Measurements from ENCODE around the gene GINS2.

GINS2 gene

DNA sequence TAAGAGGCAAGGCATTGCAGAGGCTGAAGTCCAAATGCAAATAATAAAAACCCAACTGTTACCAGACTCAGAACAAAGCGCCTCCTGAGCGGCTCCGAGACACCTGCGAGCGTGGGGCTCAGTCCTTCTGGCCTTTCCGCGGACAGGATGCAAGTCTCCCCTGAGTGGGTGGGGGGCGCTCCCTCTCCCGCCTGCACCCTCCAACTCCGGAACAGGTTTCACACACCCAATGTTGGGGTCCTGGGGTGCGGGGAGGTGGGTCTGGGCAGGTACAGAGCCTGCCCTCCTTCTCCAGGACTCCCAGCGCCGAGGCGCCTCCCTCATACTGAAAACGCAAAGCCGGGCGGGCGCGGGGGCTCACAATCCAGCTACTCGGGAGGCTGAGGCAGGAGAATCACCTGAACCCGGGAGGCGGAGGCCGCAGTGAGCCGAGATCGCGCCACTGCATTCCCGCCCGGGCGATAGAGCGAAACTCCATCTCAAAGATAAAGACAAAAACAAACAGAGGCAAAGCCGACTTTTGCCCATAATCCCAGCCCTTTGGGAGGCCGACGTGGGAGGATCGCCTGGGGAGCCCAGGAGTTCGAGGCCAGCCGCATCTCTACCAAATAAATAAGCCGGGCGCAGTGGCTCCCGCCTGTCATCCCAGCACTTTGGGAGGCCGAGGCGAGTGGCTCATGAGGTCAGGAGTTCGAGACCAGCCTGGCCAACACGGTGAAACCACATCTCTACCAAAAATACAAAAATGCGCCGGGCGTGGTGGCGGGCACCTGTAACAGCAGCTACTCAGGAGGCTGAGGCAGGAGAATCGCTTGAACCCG lies 893 bp downstream of the GINS2 start:
- FAIRE-seq: no peak

DNA sequence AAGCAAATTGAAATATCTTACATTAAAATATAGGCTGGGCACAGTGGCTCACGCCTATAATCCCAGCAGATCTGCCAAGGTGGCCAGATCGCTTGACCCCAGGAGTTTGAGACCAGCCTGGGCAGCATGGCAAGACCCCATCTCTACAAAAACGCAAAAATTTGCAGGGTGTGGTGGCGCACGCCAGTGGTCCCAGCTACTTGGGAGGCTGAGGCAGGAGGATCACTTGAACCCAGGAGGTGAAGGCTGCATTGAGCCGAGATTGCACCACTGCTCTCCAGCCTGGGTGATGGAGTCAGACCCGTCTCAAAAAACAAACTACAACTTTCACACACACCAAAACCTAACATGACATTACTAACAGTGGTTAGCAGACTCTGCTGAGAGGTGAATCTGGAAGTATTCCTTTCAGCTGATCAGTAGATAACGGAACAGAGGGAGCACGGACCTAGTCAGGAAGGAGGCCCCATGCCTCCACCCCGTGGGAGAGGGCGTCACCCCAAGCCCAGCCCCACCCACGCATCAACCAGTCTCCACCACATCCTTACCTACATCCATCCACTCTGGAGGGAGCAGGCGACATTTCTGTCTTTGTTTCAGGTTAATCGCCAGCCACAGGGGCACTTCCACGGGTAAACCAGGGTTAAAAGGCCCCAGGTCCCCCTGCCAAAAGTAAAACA lies 1.7 kb downstream of the GINS2 start:
- FAIRE-seq: no peak

DNA sequence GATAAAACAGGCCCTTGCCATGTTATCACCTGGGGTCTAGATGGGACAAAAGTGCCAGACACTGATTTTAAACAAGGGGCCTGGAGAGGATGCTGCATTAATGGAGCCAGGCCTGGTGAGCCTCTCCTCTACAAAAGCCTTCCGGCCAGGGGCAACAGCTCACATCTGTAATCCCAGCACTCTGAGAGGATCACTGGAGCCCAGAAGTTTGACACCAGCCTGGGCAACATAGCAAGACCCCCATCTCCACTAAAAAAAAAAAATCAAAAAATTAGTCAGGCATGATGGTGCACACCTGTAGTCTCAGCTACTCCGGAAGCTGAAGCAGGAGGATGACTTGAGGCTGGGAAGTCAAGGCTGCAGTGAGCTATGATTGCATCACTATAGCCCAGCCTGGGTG lies 3.5 kb downstream of the GINS2 start:
- no peak for FAIRE-seq

DNA sequence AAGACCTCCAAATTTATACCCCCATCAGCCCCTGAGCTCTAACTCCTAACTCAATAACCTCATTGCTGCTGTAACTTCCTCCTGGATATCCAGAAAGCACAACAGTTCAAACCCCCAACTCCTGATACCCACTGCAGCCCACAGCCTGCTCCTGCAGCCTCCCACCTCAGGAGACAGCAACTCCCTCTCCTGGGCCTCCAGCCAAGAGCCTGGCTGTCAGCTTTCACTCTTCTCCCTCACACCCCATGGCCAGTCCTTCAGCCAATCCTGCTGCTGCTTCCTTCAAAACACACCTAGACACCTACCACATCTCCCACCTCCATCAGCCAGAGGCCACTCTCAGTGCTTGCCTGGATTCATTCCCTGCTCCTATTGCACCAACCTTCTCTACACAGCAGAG lies 5.4 kb downstream of the GINS2 start:
- no peak for FAIRE-seq

DNA sequence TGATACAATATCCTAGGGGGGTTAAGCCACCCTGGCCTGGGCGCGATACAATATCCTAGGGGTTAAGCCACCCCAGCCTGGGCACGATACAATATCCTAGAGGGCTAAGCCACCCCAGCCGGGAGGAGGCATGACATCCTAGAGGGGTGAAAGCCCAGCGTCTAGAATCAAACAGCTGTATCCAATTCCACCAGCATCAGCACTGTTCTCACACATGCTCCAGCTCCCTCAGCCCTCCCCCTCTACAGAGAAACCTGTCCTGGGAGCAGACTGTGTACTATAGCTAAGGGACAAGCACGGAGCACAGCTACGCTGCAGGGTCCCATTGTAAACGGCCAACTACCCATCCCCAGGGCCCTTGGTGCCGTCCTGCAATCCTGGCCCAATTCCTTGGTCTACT lies 6.2 kb downstream of the GINS2 start:
- no peak for FAIRE-seq

DNA sequence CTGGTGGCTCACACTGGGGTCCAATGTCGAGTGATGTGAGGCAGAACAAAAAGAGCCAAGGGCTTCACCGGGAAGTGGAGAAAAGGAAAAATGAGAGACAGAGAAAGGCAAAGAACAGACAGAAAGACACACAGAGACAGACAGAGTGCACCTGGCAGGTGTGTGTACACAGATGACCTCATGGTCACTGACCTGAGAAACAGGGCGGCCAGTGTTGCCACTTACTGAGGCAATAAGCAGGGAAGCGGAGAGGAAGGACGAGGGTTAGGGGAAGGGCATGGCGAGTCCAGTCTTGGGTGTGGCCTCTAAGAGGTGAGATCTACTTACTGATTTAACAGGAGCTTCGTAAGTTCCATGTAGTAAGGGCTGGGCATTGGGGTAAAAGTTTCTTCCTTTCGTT lies 7.5 kb downstream of the GINS2 start:
- no peak for FAIRE-seq

DNA sequence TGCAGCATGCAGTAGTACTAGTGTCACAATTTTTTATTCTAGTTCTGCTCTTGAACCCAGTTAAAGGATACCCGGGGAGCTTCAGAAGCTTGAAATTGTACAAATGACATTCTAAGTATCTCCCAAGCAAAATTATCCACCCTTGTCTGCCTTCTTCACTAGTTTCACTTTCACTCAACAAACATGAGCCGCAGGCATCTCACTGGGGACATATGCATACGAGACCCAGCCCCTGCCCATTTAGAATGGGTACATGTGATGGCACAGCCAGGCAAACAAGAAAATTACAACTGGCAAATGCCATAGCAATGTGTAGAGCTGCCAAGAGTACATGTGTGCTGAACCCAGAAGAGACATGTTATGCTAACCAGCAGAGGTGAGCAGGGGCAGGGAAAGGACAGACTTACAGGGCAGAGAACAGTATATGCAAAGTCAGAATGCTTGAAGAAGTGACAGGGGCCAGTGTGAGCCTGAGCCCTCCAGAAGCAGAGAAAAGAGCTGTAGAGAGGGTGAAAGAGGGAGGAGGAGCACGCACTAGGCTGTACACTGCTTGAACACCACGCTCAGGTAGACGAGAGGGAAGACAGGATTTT lies 8.3 kb downstream of the GINS2 start:
- FAIRE-seq: no peak

DNA sequence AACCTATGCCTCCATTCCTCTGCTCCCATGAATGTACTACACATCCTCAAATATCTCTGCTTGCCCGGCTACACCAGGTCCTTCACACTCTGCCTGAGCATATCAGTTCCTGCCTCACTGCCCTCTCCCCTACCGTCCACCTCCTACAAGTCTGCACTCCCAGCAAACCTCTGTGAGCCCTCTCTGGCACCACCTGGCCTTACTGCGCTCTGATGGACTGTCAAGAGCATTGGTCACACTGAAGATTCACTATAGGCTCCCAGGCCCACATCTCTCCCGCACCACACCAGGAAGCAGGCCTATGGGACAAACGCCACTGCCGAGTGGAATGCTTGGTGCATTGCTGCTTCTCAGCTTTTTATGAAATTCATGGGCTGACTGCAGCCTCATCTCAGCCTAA lies 8.9 kb downstream of the GINS2 start:
- FAIRE-seq: no peak

DNA sequence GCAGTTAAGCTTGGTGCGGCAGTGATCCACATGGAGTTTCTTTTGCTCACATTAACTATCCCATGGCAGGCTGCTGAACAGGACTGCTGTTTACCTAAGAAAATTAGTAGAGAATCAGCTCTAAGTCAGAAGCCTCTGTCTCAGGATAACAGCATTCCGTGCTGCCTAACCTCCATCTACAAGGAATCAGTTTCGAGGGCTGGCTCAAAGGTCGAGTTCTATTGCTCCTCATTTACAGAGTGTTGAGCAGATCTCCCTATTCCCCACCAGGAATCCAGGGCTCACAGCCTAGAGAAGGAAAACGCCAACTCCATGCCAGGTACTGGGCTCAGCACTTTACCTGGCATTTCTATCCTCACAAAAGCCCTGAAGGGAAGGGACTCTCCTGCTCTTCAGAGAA lies 9.9 kb downstream of the GINS2 start:
- no peak for FAIRE-seq

DNA sequence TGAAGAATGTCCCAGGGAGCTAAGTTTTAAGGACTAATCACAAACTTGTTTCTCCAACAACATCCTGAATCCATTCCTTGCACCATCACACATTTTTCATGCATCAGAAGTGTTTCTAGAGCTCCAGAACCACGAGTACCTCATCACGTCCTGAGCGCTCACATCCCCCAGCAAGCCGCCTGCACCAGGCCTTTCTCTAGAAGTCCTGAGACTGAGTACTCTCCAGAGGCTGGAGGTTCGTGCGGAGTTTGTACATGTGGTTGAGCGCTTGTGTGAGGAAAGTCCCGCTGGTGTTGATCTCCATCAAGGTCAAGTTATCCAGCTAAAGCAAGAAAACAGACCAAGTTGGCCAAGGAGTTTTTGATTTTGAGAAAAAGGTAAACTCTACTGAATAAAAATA lies 10.7 kb downstream of the GINS2 start:
- no peak for FAIRE-seq

DNA sequence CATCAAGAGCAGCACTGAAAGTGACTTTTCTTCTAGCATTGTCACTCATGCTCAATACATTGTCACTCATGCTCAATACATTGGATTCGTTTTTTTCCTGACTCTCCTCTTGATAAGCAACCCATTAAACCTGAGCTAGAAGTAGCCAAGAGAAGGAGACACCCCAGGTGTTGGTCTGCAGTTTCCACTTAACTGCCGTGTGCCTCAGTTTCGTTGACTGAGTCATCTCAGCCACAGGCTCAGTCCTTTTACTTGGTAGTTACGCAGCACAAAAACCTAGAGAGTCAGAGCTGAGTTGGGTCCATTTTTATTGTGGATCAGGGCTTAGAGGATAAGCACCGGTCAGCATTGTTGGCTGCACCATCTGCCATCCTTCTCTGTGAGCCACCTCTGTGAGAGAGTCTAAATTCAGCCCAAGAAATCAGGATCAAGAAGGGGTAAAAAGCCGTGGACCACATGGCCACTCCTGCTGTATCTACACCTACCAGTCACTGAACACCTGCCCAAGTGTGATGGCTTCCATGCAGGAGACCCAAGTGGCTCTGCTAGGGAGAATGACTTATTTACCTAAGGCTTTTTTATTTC lies 11.3 kb downstream of the GINS2 start:
- FAIRE-seq: no peak

DNA sequence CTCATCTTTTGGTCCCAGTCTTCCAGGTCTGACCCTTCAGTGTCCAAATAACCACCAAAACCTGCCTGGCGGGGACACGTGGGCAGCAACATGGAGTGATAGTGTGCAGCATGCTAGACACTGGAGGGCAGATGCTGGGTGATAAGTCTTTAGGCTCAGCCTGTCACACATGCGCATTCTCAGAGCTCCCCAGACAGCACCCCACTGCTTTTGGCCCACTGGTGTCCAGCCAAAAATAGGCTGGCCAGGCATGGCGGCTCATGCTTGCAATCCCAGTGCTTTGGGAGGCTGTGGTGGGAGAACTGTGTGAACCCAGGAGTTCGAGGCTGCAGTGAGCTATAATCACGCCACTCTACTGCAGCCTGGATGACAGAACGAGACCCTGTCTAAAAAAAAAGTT lies 12.3 kb downstream of the GINS2 start:
- no peak for FAIRE-seq

DNA sequence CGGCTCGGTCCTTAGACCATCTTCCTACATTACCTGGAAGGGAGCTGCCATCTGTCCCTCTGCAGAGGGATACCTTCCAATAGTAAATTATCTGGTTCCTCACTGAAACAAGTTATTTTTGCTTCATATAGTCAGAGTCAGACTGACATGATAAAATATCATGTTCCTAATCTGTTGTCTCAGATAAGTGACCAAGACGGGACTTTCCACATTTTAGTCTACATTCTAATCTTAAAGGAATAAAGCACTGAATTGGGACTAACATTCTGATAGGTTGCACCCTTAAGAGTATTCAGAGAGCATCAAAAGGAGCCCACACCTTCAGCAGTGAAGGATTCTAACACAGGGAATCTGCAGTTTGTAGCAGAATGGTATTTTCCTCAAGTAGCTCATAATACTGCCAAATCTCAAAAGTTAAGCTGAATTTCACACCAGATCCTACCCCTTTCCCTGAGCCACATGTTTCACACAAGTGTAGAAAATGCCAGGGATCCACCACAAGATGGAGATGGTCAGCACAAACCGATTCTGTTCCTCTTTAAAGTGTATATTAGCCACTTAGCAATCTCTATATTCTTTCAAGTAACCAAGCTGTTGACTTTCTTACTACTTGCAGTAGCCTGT lies 13.4 kb downstream of the GINS2 start:
- FAIRE-seq: no peak

DNA sequence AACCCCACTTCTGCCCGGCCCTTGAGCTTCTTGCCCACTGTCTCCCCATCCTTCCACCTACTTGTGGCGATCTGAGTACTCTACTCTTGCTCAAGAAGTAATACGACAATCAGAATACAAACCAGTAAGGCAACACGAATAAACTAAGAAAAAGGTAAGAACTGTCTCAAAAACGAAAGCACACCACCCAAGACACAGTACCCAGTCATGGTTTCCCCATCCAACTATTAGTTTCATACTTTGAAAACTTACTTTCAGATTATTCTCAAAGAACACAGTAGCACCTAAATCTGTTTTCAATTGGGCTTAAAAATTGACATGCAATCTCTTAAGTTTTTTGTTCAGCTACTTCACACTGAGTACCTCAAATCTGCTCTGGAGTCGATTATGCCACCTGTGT lies 13.9 kb downstream of the GINS2 start:
- no peak for FAIRE-seq

DNA sequence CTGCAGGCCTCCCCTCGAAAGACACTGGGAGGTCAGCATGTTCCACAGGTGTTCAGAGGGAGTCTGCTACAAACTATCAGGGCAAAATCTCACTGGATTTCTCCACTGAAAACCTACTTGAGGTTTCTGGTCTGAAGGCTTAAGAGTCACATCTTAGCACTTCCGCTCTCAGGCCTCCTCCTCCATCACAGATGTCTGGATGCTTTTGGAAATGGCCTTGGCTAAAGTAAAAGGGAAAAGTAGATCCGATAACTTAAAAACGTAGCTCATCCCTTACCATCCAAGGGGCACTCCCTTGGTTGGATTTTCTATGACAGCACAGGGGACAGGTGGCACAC lies 14.4 kb downstream of the GINS2 start:
- no peak for FAIRE-seq

DNA sequence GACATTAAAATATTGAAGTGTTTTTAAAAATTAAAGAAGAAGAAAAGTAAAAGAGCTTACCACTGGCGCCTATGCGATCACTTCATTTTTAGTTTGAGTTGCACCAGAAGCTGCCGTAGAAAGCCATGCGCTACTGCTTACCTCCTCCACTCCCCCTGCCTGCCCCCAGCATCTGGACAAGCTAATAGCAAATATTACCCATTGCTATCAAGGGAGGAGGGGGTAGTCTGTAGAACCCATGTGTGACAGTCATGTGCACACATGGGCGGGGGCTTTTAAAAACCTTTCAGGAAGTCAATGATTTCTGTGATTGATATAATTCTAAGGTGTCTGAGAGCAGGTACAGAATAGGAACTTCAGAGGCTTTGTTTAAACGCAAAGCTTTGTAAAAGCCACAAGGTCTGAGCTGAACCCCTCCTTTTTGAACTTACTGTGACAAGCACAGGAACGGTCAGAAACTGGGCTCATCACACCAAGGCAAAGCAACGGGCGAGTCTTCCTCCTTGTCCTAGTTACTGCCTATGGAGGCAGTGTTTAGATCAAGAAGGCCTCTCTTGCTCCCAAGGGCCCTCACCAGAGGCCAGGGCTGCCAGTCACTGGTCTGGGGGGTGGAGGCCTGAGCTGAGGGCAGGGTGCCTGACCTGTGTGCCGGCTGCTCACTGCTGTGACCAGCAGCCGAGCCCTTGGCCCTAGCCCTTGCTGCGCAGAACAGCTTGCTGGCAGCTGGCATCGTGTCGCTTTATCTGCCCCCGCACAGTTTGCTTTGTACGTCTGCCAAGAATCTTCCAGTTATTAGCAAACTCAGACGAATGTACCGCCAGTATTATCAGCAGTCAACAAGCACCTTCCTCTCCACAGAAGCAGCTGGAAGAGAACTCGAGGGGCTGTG lies 15.0 kb downstream of the GINS2 start:
- FAIRE-seq: no peak

DNA sequence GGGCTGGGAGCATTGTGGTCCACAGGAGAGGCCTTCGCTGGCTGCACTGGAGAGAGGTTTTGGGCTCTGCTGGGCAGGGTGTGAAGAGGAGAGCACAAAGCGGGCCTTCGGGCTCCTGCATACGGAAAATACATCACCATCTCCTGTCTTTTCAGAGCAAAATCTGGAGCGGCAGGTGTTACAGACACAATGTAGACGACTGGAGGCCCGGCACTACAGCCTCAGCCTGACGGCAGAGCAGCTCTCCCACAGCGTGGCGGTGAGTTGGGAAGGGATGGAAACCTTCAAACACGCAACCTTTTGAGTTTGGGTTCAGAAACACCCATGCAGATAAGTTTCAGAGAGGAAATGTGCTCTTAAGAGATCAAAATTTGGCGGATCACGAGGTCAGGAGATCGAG lies 17.9 kb downstream of the GINS2 start:
- no peak for FAIRE-seq

DNA sequence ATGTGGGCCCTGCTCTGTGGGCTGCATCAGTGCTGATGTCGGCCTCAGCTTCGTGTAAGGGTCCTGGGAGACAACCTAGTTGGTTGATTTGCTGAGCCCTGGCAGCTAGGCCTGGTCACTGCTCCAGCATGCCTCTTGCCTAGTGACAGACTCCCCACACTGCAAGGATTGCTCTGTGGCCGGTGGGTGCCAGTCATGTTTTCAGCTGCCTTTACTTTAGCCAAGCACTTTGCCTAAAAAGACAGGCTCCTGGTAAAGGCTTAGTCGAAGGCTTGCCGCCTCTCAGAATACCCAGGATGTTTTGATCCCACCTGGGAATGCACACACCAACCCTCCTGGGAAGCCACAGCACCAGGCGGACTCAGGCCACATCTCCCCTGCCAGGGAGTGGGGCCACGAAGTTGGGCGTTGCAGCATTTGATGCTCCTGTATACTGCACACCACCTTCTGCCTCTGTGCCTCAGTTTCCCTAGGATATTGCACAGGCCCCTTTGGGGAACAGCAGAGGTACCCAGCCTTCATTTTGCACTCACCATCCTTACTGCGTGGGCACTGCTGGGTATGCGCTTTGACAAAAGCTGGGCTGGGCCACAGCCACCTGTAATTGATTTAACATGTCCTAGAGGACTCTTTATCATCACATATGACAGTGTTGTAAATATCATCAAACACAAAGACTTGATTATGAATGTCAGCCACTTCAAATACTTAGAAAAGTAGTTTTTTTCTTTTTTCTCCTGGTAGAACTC lies 19.9 kb downstream of the GINS2 start:
- FAIRE-seq: no peak

DNA sequence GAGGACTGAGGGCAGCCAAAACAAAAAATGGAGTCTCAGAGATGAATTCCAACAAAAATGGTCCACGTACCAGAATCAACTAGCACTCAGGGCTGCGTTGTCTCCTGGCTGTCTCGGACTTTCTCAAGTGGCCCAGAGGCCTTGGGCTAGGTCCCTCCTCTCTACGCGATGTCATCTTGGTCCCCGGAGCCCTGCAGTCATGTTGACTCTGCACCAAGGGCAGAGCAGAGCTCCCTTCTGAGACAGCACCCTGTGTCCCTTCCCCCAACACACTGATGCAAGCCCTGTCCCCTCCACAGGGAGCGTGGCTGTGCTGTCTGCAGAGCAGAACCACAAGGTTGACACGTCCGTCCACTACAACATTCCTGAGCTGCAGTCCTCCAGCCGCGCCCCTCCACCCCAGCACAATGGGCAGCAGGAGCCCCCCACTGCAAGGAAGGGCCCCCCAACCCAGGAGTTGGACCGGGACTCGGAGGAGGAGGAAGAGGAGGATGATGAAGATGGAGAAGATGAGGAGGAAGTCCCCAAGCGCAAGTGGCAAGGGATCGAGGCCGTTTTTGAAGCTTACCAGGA lies 20.8 kb downstream of the GINS2 start:
- FAIRE-seq: no peak

DNA sequence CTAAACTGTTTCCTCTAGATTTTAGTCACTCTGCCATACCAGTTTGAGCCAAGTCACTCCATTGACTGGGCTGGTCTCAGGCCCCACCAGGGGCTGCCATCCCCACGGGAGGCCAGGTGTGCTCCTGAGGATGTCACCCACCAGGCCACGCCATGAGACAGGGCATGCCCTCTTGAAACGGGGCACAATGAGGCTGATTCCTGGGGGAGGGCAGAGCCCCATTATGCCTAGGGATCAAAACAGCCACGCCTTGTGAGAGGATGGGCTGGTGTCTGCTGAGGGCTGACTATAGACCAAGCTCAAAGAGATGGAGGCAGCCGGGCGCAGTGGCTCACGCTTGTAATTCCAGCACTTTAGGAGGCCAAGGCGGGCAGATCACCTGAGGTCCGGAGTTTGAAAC lies 21.5 kb downstream of the GINS2 start:
- FAIRE-seq: no peak

DNA sequence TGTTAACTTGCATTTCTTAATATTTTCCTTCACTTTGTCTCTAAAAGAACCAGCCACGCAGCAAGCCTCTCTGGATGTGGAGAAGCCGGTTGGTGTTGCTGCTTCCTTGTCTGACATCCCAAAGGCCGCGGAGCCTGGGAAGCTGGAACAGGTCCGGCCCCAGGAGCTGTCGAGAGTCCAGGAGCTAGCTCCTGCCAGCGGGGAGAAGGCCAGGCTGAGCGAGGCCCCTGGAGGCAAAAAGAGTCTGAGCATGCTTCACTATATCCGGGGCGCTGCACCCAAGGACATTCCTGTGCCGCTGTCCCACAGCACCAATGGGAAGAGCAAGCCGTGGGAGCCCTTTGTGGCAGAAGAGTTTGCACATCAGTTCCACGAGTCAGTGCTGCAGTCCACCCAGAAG lies 22.8 kb downstream of the GINS2 start:
- no peak for FAIRE-seq

DNA sequence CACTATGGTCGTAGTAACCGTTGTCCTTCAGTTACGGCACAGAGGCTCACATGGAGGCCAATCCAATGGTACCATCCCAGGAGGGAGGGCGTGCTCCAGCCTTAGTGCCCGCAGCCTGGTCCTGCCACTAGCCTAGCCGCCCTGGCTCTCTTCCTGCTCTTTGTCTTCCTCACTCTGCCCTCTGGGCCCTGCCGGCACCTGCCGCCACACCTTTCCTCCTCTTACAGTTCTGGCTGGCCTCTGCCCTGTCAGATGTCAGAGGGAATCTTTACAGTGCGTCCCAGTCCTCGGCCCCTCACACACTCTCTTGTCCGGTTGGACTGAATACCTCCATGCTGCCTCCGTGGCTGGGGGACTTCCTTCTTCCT lies 23.4 kb downstream of the GINS2 start:
- FAIRE-seq: no peak
